Omental fat pad (tissue), 4 donors: ENCODE data around the gene CORO2A. TPM values are rescaled to one million over a fixed set of nuclear protein-coding genes. Genes with fewer than 3 reads are reported as not detected.
A peak's percentile ranks its signal among the peaks of the same experiment; 100 is the strongest.
"Not testable (repeated sequence)": the region's sequence is repeated elsewhere in the genome, so short reads cannot be mapped to it uniquely, and the experiment has no call there.

ENCODE experiments used
- ATAC-seq: fragments of 150-250 bp; one replicate; pipeline ENCODE4 v1.9.1; 2016; ENCODE audit warnings: mild to moderate bottlenecking, moderate library complexity; ENCODE audit not compliant: low FRiP score
- DNase-seq: peaks from one replicate; pipeline ENCODE4 v3.0.0-alpha.2; 2019; ENCODE audit warnings: low spot score
- total RNA-seq, 4 donors: library from RNA; depleted of rRNA; stranded (reverse); fragments of >200 nt; gene quantifications; one replicate each; pipeline ENCODE4 v1.1.0, GENCODE V29; 2016
- TF ChIP-seq, protein P1 (sequence below), 3 donors: fragments of 450-650 bp; IDR thresholded peaks; one replicate each; pipeline ENCODE4 v1.5.1; 2016 to 2017; ENCODE audit warnings: antibody characterized with exemption in 3 of 3, mild to moderate bottlenecking in 3 of 3, moderate library complexity in 2 of 3

The CORO2A gene
- total RNA-seq, 4 donors from 2014 or later: 0.56 to 4.4 (median 2.9) TPM

GRCh38 chr9:98120476-98120875 is 72.0 kb downstream of the CORO2A start:
- DNase-seq (no peak), ATAC-seq (no peak)
- TF ChIP-seq, protein P1, sequence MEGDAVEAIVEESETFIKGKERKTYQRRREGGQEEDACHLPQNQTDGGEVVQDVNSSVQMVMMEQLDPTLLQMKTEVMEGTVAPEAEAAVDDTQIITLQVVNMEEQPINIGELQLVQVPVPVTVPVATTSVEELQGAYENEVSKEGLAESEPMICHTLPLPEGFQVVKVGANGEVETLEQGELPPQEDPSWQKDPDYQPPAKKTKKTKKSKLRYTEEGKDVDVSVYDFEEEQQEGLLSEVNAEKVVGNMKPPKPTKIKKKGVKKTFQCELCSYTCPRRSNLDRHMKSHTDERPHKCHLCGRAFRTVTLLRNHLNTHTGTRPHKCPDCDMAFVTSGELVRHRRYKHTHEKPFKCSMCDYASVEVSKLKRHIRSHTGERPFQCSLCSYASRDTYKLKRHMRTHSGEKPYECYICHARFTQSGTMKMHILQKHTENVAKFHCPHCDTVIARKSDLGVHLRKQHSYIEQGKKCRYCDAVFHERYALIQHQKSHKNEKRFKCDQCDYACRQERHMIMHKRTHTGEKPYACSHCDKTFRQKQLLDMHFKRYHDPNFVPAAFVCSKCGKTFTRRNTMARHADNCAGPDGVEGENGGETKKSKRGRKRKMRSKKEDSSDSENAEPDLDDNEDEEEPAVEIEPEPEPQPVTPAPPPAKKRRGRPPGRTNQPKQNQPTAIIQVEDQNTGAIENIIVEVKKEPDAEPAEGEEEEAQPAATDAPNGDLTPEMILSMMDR (IDR thresholded peaks at IDR 0.05): no peak

DNA sequence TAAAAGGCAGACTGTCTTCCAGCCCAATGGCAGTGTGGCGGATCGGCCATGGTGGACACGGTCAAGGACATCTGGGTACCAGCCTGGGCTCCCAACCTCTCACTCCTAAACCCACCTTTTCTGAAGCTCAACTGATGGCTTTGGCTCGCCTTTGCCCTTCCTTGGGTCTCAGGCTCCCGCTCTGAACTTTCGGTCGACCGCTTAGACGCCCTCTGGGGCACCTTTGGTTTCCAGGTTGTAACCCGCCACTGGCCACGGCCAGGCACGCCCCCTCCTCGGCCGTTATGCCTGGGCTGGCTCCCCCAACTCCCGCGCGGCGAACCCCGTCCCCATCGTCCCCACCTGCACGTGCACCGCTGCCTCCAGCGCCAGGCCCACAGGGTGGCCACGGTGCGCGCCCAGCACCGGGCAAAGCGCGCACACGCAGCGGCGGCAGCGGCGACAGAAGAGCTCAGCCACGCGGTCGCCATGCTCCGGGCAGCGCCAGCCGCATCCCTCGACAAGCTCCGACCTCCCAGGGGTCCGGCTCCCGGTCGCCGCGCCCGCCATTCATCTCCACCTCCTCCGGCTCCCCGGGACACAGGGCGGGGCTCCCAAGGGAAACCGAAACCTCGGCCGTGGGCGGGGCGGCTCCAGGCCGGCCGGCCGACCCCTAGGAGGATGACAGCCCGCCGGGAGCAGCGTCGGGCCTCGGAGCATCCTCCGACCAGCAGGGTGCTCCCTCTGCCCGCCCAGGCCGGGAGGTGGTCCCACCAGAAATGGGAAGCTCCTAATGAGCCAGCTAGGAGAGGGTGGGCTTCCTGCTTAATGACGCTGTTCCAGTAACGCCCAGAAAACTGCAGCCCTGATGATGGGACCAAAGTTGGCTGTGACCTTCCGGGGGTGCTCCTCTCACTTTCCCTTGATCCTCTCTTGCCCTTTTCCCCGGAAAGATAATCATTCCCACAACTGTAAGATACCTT is 73.5 kb downstream of the CORO2A start, which contains the start of gene TRIM14:
TSS of gene TRIM14 (minus strand) at position 583 of the 962 bp plus-strand sequence. CDS start at position 549, 34 bp downstream.
- DNase-seq (no peak), ATAC-seq (peak; percentile 81)
- TF ChIP-seq, protein P1 (IDR thresholded peaks at IDR 0.05): no peak

DNA sequence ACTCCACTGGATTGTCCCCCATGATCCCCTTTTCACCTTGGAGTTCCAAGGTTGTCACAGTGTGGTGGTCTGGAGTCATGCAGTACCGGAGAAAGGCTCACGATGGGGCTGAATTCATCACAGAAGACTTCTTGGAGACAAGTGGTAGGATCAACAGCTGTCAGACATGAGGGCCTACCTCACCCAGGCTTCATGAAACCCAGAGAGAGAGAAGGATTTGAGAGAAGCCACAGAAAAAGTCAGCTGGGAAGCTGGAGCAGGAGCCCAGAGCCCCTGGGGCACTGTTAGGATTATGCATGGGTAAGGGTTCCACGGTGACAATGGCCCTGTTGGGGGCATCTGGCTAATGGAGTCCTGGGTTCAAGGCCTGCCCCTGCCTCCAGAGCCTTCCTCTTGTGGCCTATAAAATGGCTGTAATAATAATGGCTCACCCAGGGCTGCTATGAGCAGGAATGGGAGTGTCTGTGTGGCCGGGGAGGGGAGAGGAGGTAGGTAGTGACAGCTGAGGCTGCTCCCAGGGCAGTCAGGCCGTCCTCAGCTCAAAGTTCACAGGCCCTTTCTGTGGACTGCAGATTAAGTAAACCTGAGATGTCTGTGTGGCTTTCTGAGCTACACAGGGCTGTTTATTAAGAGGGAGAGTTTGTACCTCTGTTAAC is 74.3 kb downstream of the CORO2A start:
- ATAC-seq (peak; percentile 21), DNase-seq (no peak)
- TF ChIP-seq, protein P1 (IDR thresholded peaks at IDR 0.05): no peak

- DNase-seq, ATAC-seq: not testable (repeated sequence)
These were observed 75.3 kb downstream of the CORO2A start for GRCh38 chr9:98117097-98117496.

GRCh38 chr9:98109052-98109451 is 83.4 kb downstream of the CORO2A start:
- ATAC-seq: no peak
- TF ChIP-seq, protein P1 (IDR thresholded peaks at IDR 0.05): no peak
- DNase-seq: no peak

DNA sequence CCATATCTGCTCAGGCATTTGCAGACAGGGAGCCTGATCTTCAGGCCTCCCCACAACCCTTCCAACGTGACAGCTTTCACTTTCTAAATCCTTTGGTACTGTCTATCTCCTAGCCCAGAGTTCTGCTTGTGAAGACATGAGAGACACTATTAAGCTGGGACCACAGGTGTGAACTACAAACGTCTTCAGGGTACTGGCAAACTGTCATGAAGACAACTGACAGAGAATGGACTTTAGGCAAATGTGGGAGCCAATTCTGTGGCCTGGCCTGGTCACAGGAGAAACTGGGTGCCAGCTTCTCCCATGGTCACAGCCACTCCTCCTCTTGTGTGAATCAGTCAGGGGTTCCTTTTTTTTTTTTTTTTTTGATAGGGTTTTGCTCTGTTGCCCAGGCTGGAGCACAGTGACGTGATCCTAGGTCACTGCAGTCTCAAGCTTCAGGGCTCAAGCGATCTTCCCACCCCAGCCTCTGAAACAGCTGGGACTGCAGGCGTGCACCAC is 83.9 kb downstream of the CORO2A start:
- DNase-seq (no peak), ATAC-seq (no peak)
- TF ChIP-seq, protein P1 (IDR thresholded peaks at IDR 0.05): no peak

DNA sequence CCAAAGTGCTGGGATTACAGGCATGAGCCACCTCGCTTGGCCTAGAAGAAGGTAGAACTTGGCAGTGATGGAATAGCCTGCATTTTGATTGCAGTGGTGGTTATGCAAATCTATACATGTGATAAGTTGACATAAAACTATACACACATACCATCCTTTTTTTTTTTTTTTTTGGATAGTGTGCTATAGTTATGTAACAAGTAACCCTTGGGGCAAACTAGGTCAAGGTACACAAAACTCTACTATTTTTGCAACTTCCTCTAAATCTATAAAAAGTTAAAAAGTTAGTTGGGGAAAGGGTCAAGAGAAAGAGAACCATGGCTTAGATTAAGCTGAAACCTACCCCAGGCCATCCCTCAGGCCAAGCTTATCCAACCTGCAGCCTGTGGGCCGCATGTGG is 84.5 kb downstream of the CORO2A start:
- DNase-seq (no peak), ATAC-seq (no peak)
- TF ChIP-seq, protein P1 (IDR thresholded peaks at IDR 0.05): no peak
